ENCODE data around the gene TUBA8. TPM values are rescaled to one million over a fixed set of nuclear protein-coding genes. Genes with fewer than 3 reads are reported as not detected.
"Not testable (repeated sequence)": the region's sequence is repeated elsewhere in the genome, so short reads cannot be mapped to it uniquely, and the experiment has no call there.

TUBA8 gene
- total and polyA plus RNA-seq, 3 experiments from 2014 or later: 1.2 to 1.6 TPM; not detected in 1

GRCh38 chr22:18067548-18068341 lies 42.9 kb upstream of the TUBA8 start:
- CTCF ChIA-PET: interaction anchor here (1.3 kb wide), 1 partner anchor 238 kb away, joined by 3 read pairs; no protein-coding TSS in a partner anchor
- Histone ChIP-seq H3K4me3 (ENCODE audit: low read length) (no peak overlapping the region), H3K9me3 (ENCODE audit: low read length) (no peaks in the 10 kb centered on the region), H3K4me1 (ENCODE audit: insufficient read depth, low read length) (no peaks in the 10 kb centered on the region), H3K27ac (ENCODE audit: low read depth, low read length) (no peak overlapping the region), H3K36me3 (ENCODE audit: insufficient read depth, low read length) (no peaks in the 10 kb centered on the region), H3K27me3 (ENCODE audit: insufficient read depth, low read length, poor library complexity, severe bottlenecking) (peaks cover 23% of the 10 kb centered on the region)
- Mint-ChIP-seq H3K4me1 (no peaks in the 10 kb centered on the region), H3K27ac (no peak overlapping the region), H3K4me3 (no peak overlapping the region), H3K9me3 (no peaks in the 10 kb centered on the region), H3K27me3 (peaks cover 31 to 60% of the 10 kb centered on the region in 2 donors), H3K36me3 (no peaks in the 10 kb centered on the region)
- no peak for DNase-seq
- POLR2A ChIA-PET: no interaction called here

GRCh38 chr22:18068381-18068988 lies 42.1 kb upstream of the TUBA8 start:
- DNase-seq: no peak
- peaks cover 23% of the 10 kb centered on the region for H3K27me3 ChIP-seq (ENCODE audit: insufficient read depth, low read length, poor library complexity, severe bottlenecking)
- POLR2A ChIA-PET: no interaction called here
- H3K36me3 ChIP-seq (ENCODE audit: insufficient read depth, low read length): no peaks in the 10 kb centered on the region
- no peak overlapping the region for H3K27ac ChIP-seq (ENCODE audit: low read depth, low read length)
- no peak overlapping the region for H3K4me3 ChIP-seq (ENCODE audit: low read length)
- H3K9me3 ChIP-seq (ENCODE audit: low read length): no peaks in the 10 kb centered on the region
- CTCF ChIA-PET: interaction anchor here (1.3 kb wide), 1 partner anchor 238 kb away, joined by 3 read pairs; no protein-coding TSS in a partner anchor
- no peaks in the 10 kb centered on the region for H3K9me3 Mint-ChIP-seq
- H3K4me1 ChIP-seq (ENCODE audit: insufficient read depth, low read length): no peaks in the 10 kb centered on the region
- H3K27ac Mint-ChIP-seq: no peak overlapping the region
- no peak overlapping the region for H3K4me3 Mint-ChIP-seq
- H3K36me3 Mint-ChIP-seq: no peaks in the 10 kb centered on the region
- H3K27me3 Mint-ChIP-seq: peaks cover 26 to 52% of the 10 kb centered on the region in 2 donors
- no peaks in the 10 kb centered on the region for H3K4me1 Mint-ChIP-seq

GRCh38 chr22:18069041-18069440 lies 41.6 kb upstream of the TUBA8 start:
- Mint-ChIP-seq H3K27ac (no peak overlapping the region), H3K36me3 (no peaks in the 10 kb centered on the region), H3K4me3 (no peak overlapping the region), H3K4me1 (no peaks in the 10 kb centered on the region), H3K9me3 (no peaks in the 10 kb centered on the region), H3K27me3 (peaks cover 23 to 49% of the 10 kb centered on the region in 2 donors)
- CTCF ChIA-PET: interaction anchor here (1.3 kb wide), 1 partner anchor 239 kb away, joined by 3 read pairs; no protein-coding TSS in a partner anchor
- no peaks in the 10 kb centered on the region for H3K9me3 ChIP-seq (ENCODE audit: low read length)
- H3K36me3 ChIP-seq (ENCODE audit: insufficient read depth, low read length): no peaks in the 10 kb centered on the region
- H3K4me3 ChIP-seq (ENCODE audit: low read length): no peak overlapping the region
- H3K27ac ChIP-seq (ENCODE audit: low read depth, low read length): no peak overlapping the region
- POLR2A ChIA-PET: no interaction called here
- no peak for DNase-seq
- peaks cover 23% of the 10 kb centered on the region for H3K27me3 ChIP-seq (ENCODE audit: insufficient read depth, low read length, poor library complexity, severe bottlenecking)
- H3K4me1 ChIP-seq (ENCODE audit: insufficient read depth, low read length): no peaks in the 10 kb centered on the region

GRCh38 chr22:18070041-18070440 lies 40.6 kb upstream of the TUBA8 start:
- ChIA-PET POLR2A (no interaction called here), CTCF (no interaction called here)
- H3K27ac ChIP-seq (ENCODE audit: low read depth, low read length): no peak overlapping the region
- no peaks in the 10 kb centered on the region for H3K36me3 ChIP-seq (ENCODE audit: insufficient read depth, low read length)
- H3K4me3 Mint-ChIP-seq: no peak overlapping the region
- H3K4me3 ChIP-seq (ENCODE audit: low read length): no peak overlapping the region
- no peaks in the 10 kb centered on the region for H3K9me3 Mint-ChIP-seq
- no peak overlapping the region for H3K27ac Mint-ChIP-seq
- H3K4me1 ChIP-seq (ENCODE audit: insufficient read depth, low read length): no peaks in the 10 kb centered on the region
- no peaks in the 10 kb centered on the region for H3K9me3 ChIP-seq (ENCODE audit: low read length)
- H3K27me3 ChIP-seq (ENCODE audit: insufficient read depth, low read length, poor library complexity, severe bottlenecking): peaks cover 16% of the 10 kb centered on the region
- H3K4me1 Mint-ChIP-seq: no peaks in the 10 kb centered on the region
- H3K36me3 Mint-ChIP-seq: no peaks in the 10 kb centered on the region
- peaks cover 15 to 40% of the 10 kb centered on the region in 2 donors for H3K27me3 Mint-ChIP-seq
- DNase-seq: no peak

DNA sequence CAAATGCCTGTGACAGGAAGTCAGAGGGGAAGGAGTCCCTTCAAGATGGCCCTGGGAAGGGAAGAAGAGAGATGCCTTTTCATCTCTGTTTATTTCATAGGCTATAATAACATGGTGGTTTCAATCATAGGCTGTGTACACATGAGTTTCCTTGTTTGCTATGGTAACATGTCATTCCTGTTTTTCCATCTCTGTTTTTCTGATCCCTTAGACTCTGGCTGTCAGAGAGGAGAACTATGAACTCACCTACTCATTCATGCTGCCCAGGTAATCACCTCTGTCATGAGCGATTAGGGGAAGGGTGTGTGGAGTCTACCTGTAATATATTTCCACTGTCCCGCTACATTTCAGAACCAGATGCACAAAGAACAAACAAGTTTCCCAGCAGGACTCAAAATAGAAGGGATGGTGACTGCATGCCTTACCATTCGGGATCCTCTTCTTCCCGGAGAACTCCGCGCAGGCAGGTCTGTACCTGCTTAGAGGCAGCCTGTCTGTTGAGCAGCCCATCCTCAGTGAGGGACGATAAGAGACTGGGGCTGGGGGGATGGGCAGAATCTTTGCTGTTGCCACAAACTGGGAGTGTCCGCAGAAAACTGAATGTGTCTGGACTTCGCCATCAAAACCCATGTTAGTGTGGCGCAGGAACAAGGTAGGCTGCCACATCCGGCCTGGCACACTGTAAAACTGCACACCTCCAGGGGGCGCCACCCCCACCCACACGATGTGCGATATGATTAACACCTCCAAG lies 39.9 kb upstream of the TUBA8 start:
- Mint-ChIP-seq H3K27ac (peak overlapping the region in 1 of 8 donors; percentile 70), H3K36me3 (no peaks in the 10 kb centered on the region), H3K4me3 (no peak overlapping the region), H3K9me3 (no peaks in the 10 kb centered on the region), H3K27me3 (peaks cover 10 to 33% of the 10 kb centered on the region in 2 donors), H3K4me1 (peaks cover under 1% of the 10 kb centered on the region in 3 donors)
- Histone ChIP-seq H3K27me3 (ENCODE audit: insufficient read depth, low read length, poor library complexity, severe bottlenecking) (peaks cover 10% of the 10 kb centered on the region), H3K36me3 (ENCODE audit: insufficient read depth, low read length) (no peaks in the 10 kb centered on the region), H3K27ac (ENCODE audit: low read depth, low read length) (no peak overlapping the region), H3K4me1 (ENCODE audit: insufficient read depth, low read length) (peaks cover under 1% of the 10 kb centered on the region), H3K4me3 (ENCODE audit: low read length) (no peak overlapping the region), H3K9me3 (ENCODE audit: low read length) (no peaks in the 10 kb centered on the region)
- DNase-seq: no peak
- POLR2A ChIA-PET: no interaction called here
- CTCF ChIA-PET: interaction anchor here (7.4 kb wide), 1 partner anchor 241 kb away, joined by 115 read pairs; no protein-coding TSS in a partner anchor

GRCh38 chr22:18071307-18071967 lies 39.2 kb upstream of the TUBA8 start:
- DNase-seq; H3K4me3 ChIP-seq (ENCODE audit: low read length); POLR2A ChIA-PET; H3K36me3 Mint-ChIP-seq; H3K36me3 ChIP-seq (ENCODE audit: insufficient read depth, low read length); H3K27ac ChIP-seq (ENCODE audit: low read depth, low read length); H3K27ac Mint-ChIP-seq; H3K27me3 ChIP-seq (ENCODE audit: insufficient read depth, low read length, poor library complexity, severe bottlenecking); H3K4me3 Mint-ChIP-seq; H3K9me3 Mint-ChIP-seq; H3K4me1 ChIP-seq (ENCODE audit: insufficient read depth, low read length); H3K9me3 ChIP-seq (ENCODE audit: low read length); H3K4me1 Mint-ChIP-seq: not testable (repeated sequence)
- peaks cover 5 to 26% of the 10 kb centered on the region in 2 donors for H3K27me3 Mint-ChIP-seq
- CTCF ChIA-PET: interaction anchor here (7.4 kb wide), 1 partner anchor 241 kb away, joined by 115 read pairs; no protein-coding TSS in a partner anchor

GRCh38 chr22:18071968-18072310 lies 38.7 kb upstream of the TUBA8 start:
- H3K36me3 Mint-ChIP-seq: no peaks in the 10 kb centered on the region
- Histone ChIP-seq H3K9me3 (ENCODE audit: low read length) (no peaks in the 10 kb centered on the region), H3K4me1 (ENCODE audit: insufficient read depth, low read length) (peaks cover 13% of the 10 kb centered on the region), H3K36me3 (ENCODE audit: insufficient read depth, low read length) (no peaks in the 10 kb centered on the region), H3K27ac (ENCODE audit: low read depth, low read length) (no peak overlapping the region), H3K4me3 (ENCODE audit: low read length) (no peak overlapping the region), H3K27me3 (ENCODE audit: insufficient read depth, low read length, poor library complexity, severe bottlenecking) (peaks cover 8% of the 10 kb centered on the region)
- H3K9me3 Mint-ChIP-seq: no peaks in the 10 kb centered on the region
- peak overlapping the region in 1 of 8 donors; percentile 3 for H3K27ac Mint-ChIP-seq
- H3K4me1 Mint-ChIP-seq: peaks cover 10 to 13% (median 12%) of the 10 kb centered on the region in 3 donors
- peaks cover 2 to 22% of the 10 kb centered on the region in 2 donors for H3K27me3 Mint-ChIP-seq
- CTCF ChIA-PET: interaction anchor here (7.4 kb wide), 1 partner anchor 242 kb away, joined by 115 read pairs; no protein-coding TSS in a partner anchor
- POLR2A ChIA-PET: no interaction called here
- DNase-seq: no peak
- H3K4me3 Mint-ChIP-seq: no peak overlapping the region
